ENCODE measurements around the gene TYW1. TPM values are rescaled to one million over a fixed set of nuclear protein-coding genes. Genes with fewer than 3 reads are reported as not detected.
"Not testable (repeated sequence)": the region's sequence is repeated elsewhere in the genome, so short reads cannot be mapped to it uniquely, and the experiment has no call there.

TYW1 gene
- total RNA-seq, 1 donor from 2014 or later = 11.2 TPM

DNA sequence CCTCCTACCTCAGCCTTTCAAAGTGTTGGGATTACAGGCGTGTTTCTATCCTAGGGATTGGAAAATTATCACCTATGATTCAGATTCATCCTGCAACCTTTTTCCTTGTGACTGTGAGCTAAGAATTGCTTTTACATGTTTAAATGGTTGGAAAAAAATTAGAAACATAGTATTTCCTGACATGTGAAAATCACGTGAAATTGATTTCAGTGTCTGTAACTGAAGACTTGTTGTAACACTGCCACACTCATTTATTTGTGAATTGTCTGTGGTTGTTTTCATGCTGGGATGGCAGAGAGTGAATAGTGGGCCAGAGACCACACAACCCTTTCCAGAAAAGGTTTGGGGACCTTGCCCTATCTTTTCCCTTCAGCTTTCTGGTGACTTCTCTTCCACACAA, 273.3 kb downstream of the TYW1 start:
- DNase-seq (ENCODE audit: low spot score); intact Hi-C loops (cut with DNase I): not testable (repeated sequence)

Small RNA genes within 50 kb of the gene (microRNA-seq; reads per million reads assigned to microRNA genes)
- gene MIR4650-1 = not detected

Other genes with a start within 250 kb of the TYW1 start
- 50.2 TPM for gene TMEM248, start 75.6 kb upstream of the TYW1 start, total RNA-seq
- gene SBDS, start 1.2 kb upstream of the TYW1 start, total RNA-seq = 242 TPM

Measured in cardiac septum (tissue), 1 donor.